HUES48 (cell line): ENCODE data around the gene MT1A.
"Not testable (repeated sequence)": the region's sequence is repeated elsewhere in the genome, so short reads cannot be mapped to it uniquely, and the experiment has no call there.

Source experiments
- H3K27ac ChIP-seq: one replicate; pipeline ENCODE4 v1.7.0; 2013; ENCODE audit warnings: low read depth, low read length, inconsistent platforms
- H3K27me3 ChIP-seq: 2 replicates; pipeline ENCODE4 v1.6.1; 2013; ENCODE audit warnings: mild to moderate bottlenecking, low read length; ENCODE audit not compliant: control insufficient read depth, insufficient read depth
- H3K36me3 ChIP-seq: 2 replicates; pipeline ENCODE4 v1.6.1; 2013; ENCODE audit warnings: low read length; ENCODE audit not compliant: control insufficient read depth, insufficient read depth
- H3K4me1 ChIP-seq: 2 replicates; pipeline ENCODE4 v1.6.1; 2013; ENCODE audit warnings: mild to moderate bottlenecking, low read length; ENCODE audit not compliant: control insufficient read depth, insufficient read depth
- H3K4me3 ChIP-seq: 2 replicates; pipeline ENCODE4 v1.5.1; 2013; ENCODE audit warnings: mild to moderate bottlenecking, low read depth, low read length
- H3K9ac ChIP-seq: 2 replicates; pipeline ENCODE4 v1.6.1; 2013; ENCODE audit warnings: mild to moderate bottlenecking, low read depth, low read length, moderate library complexity
- H3K9me3 ChIP-seq: 2 replicates; pipeline ENCODE4 v1.6.1; 2013; ENCODE audit warnings: low read length; ENCODE audit not compliant: control insufficient read depth, insufficient read depth

The MT1A gene

GRCh38 chr16:56611281-56611833, 27.1 kb upstream of the MT1A start:
- no peak overlapping the region for H3K27ac ChIP-seq
- no peak overlapping the region for H3K9ac ChIP-seq
- H3K4me1 ChIP-seq: peaks cover 32% of the 10 kb centered on the region

GRCh38 chr16:56613706-56614105, 24.8 kb upstream of the MT1A start:
- no peak overlapping the region for H3K9ac ChIP-seq
- H3K4me3 ChIP-seq: no peak overlapping the region
- H3K36me3 ChIP-seq: no peaks in the 10 kb centered on the region
- peaks cover 31% of the 10 kb centered on the region for H3K4me1 ChIP-seq
- H3K27ac ChIP-seq: no peak overlapping the region
- no peaks in the 10 kb centered on the region for H3K9me3 ChIP-seq
- H3K27me3 ChIP-seq: peaks cover 95% of the 10 kb centered on the region

More at GRCh38 chr16:56611281-56611833, 27.1 kb upstream of the MT1A start:
- Histone ChIP-seq H3K9me3 (no peaks in the 10 kb centered on the region), H3K36me3 (no peaks in the 10 kb centered on the region), H3K4me3 (no peak overlapping the region), H3K27me3 (peaks cover 95% of the 10 kb centered on the region)

GRCh38 chr16:56614549-56614991, 23.9 kb upstream of the MT1A start:
- Histone ChIP-seq H3K4me1 (peaks cover 22% of the 10 kb centered on the region), H3K9me3 (no peaks in the 10 kb centered on the region), H3K27me3 (peaks cover 95% of the 10 kb centered on the region), H3K36me3 (no peaks in the 10 kb centered on the region), H3K9ac (no peak overlapping the region), H3K4me3 (no peak overlapping the region), H3K27ac (no peak overlapping the region)

GRCh38 chr16:56615353-56615752, 23.1 kb upstream of the MT1A start:
- Histone ChIP-seq H3K27me3 (peaks cover 94% of the 10 kb centered on the region), H3K9me3 (no peaks in the 10 kb centered on the region), H3K27ac (no peak overlapping the region), H3K4me1 (peaks cover 14% of the 10 kb centered on the region; the same call in 1 of the 2 replicates), H3K9ac (no peak overlapping the region), H3K36me3 (no peaks in the 10 kb centered on the region), H3K4me3 (no peak overlapping the region)

- no peaks in the 10 kb centered on the region for H3K9me3 ChIP-seq
- H3K9ac ChIP-seq: no peak overlapping the region
- no peak overlapping the region for H3K27ac ChIP-seq
- peak overlapping the region; percentile 58 for H3K4me3 ChIP-seq
- H3K27me3 ChIP-seq: peaks cover 94% of the 10 kb centered on the region
- H3K36me3 ChIP-seq: no peaks in the 10 kb centered on the region
- H3K4me1 ChIP-seq: peaks cover 19% of the 10 kb centered on the region
Observed at GRCh38 chr16:56616608-56617211, 21.8 kb upstream of the MT1A start.

- Histone ChIP-seq H3K27ac (no peak overlapping the region), H3K9ac (no peak overlapping the region), H3K9me3 (no peaks in the 10 kb centered on the region), H3K4me1 (peaks cover 27% of the 10 kb centered on the region), H3K36me3 (no peaks in the 10 kb centered on the region), H3K27me3 (peaks cover 93% of the 10 kb centered on the region), H3K4me3 (peak overlapping the region; percentile 58)
Observed at GRCh38 chr16:56617212-56618085, 21.0 kb upstream of the MT1A start.

- H3K9me3 ChIP-seq: no peaks in the 10 kb centered on the region
Observed at GRCh38 chr16:56618138-56618537, 20.3 kb upstream of the MT1A start.

GRCh38 chr16:56620339-56620897, 18.0 kb upstream of the MT1A start:
- peaks cover 95% of the 10 kb centered on the region for H3K27me3 ChIP-seq
- H3K4me3 ChIP-seq: no peak overlapping the region
- peaks cover 27% of the 10 kb centered on the region for H3K4me1 ChIP-seq
- no peak overlapping the region for H3K27ac ChIP-seq
- no peak overlapping the region for H3K9ac ChIP-seq
- no peaks in the 10 kb centered on the region for H3K9me3 ChIP-seq
- H3K36me3 ChIP-seq: no peaks in the 10 kb centered on the region

More at GRCh38 chr16:56618138-56618537, 20.3 kb upstream of the MT1A start:
- Histone ChIP-seq H3K36me3 (no peaks in the 10 kb centered on the region), H3K4me3 (no peak overlapping the region), H3K27me3 (peaks cover 96% of the 10 kb centered on the region), H3K4me1 (peaks cover 27% of the 10 kb centered on the region), H3K9ac (no peak overlapping the region), H3K27ac (no peak overlapping the region)

GRCh38 chr16:56621665-56622445, 16.6 kb upstream of the MT1A start:
- Histone ChIP-seq H3K27me3 (peaks cover 95% of the 10 kb centered on the region), H3K4me1 (peaks cover 31% of the 10 kb centered on the region)
- not testable (repeated sequence) for H3K27ac ChIP-seq, H3K9ac ChIP-seq, H3K4me3 ChIP-seq, H3K9me3 ChIP-seq, H3K36me3 ChIP-seq

- H3K9me3 ChIP-seq, H3K36me3 ChIP-seq, H3K4me3 ChIP-seq, H3K27ac ChIP-seq, H3K9ac ChIP-seq: not testable (repeated sequence)
- Histone ChIP-seq H3K4me1 (peaks cover 25% of the 10 kb centered on the region), H3K27me3 (peaks cover 93% of the 10 kb centered on the region)
Observed at GRCh38 chr16:56623184-56623583, 15.3 kb upstream of the MT1A start.
